Measurements from ENCODE around the gene SPINT1.

SPINT1 gene

GRCh38 chr15:40878785-40879184 lies 34.9 kb downstream of the SPINT1 start:
- ChIA-PET CTCF (interaction anchor here (1.0 to 1.9 kb wide), 4 partner anchors 12 to 21 kb away, joined by 3 to 12 read pairs (median 4); partner anchors contain the start of gene VPS18), POLR2A (interaction anchor here (1.0 kb wide), 1 partner anchor 16 kb away, joined by 3 read pairs; the partner anchor contains the start of gene VPS18)
- TF ChIP-seq SP1 (IDR thresholded peaks at IDR 0.05) (no peak), NFRKB (IDR thresholded peaks at IDR 0.05) (no peak), ZNF384 (IDR thresholded peaks at IDR 0.05) (no peak), HDGF (IDR thresholded peaks at IDR 0.05; ENCODE audit: borderline replicate concordance) (no peak), ELF4 (IDR thresholded peaks at IDR 0.05) (no peak), ARNT (IDR thresholded peaks at IDR 0.05) (no peak), LEF1 (IDR thresholded peaks at IDR 0.05; ENCODE audit: borderline replicate concordance) (no peak), TARDBP (IDR thresholded peaks at IDR 0.05) (no peak), FOXK2 (IDR thresholded peaks at IDR 0.05) (no peak), SUZ12 (IDR thresholded peaks at IDR 0.05) (no peak), FOXM1 (IDR thresholded peaks at IDR 0.05; ENCODE audit: borderline replicate concordance) (no peak), L3MBTL2 (conservative IDR thresholded peaks at IDR 0.05) (no peak), PKNOX1 (IDR thresholded peaks at IDR 0.05) (no peak)
- no peak for DNase-seq (ENCODE audit: extremely low spot score)

GRCh38 chr15:40879609-40880008 lies 35.8 kb downstream of the SPINT1 start:
- TF ChIP-seq ARNT (IDR thresholded peaks at IDR 0.05) (no peak), LEF1 (IDR thresholded peaks at IDR 0.05; ENCODE audit: borderline replicate concordance) (no peak), L3MBTL2 (conservative IDR thresholded peaks at IDR 0.05) (no peak), FOXM1 (IDR thresholded peaks at IDR 0.05; ENCODE audit: borderline replicate concordance) (no peak), ZNF384 (IDR thresholded peaks at IDR 0.05) (no peak), SP1 (IDR thresholded peaks at IDR 0.05) (no peak), BHLHE40 (IDR thresholded peaks at IDR 0.05; ENCODE audit: borderline replicate concordance) (no peak)
- ChIA-PET CTCF (interaction anchor here (1.1 to 1.9 kb wide), 3 partner anchors 11 to 21 kb away, joined by 3 to 12 read pairs (median 4); partner anchors contain the start of gene VPS18), POLR2A (no interaction called here)
- DNase-seq (ENCODE audit: extremely low spot score), result no peak

- POLR2A ChIA-PET, result interaction anchor here (1.2 to 1.4 kb wide), 2 partner anchors 13 to 187 kb away, joined by 3 to 4 read pairs; partner anchors contain the start of genes RAD51 and VPS18
- DNase-seq (ENCODE audit: extremely low spot score), result no peak
- TF ChIP-seq ZNF384 (IDR thresholded peaks at IDR 0.05) (no peak), ARNT (IDR thresholded peaks at IDR 0.05) (no peak)
- CTCF ChIA-PET, result interaction anchor here (0.6 to 1.4 kb wide), 3 partner anchors 11 to 18 kb away, joined by 3 to 6 read pairs (median 4); partner anchors contain the start of gene VPS18
Measured at GRCh38 chr15:40881351-40881750, 37.5 kb downstream of the SPINT1 start.

GRCh38 chr15:40886586-40886985 lies 42.7 kb downstream of the SPINT1 start:
- TF ChIP-seq HDGF (IDR thresholded peaks at IDR 0.05; ENCODE audit: borderline replicate concordance), result no peak
- ChIA-PET CTCF (interaction anchor here (1.1 kb wide), 1 partner anchor 27 kb away, joined by 4 read pairs; no protein-coding TSS in a partner anchor), POLR2A (no interaction called here)
- DNase-seq (ENCODE audit: extremely low spot score), result no peak

GRCh38 chr15:40889112-40889511 lies 45.3 kb downstream of the SPINT1 start:
- ChIA-PET POLR2A (no interaction called here), CTCF (interaction anchor here (0.9 to 1.2 kb wide), 2 partner anchors 16 to 31 kb away, joined by 5 read pairs; no protein-coding TSS in a partner anchor)
- DNase-seq (ENCODE audit: extremely low spot score), result no peak
- TF ChIP-seq SUZ12 (IDR thresholded peaks at IDR 0.05), result no peak
- no peak for TF ChIP-seq ZNF384 (IDR thresholded peaks at IDR 0.05)
- TF ChIP-seq CTBP1 (IDR thresholded peaks at IDR 0.05; ENCODE audit: borderline replicate concordance), result no peak
- TF ChIP-seq HDGF (IDR thresholded peaks at IDR 0.05; ENCODE audit: borderline replicate concordance), result no peak
- TF ChIP-seq ARNT (IDR thresholded peaks at IDR 0.05), result no peak
- TF ChIP-seq SP1 (IDR thresholded peaks at IDR 0.05), result no peak
- TF ChIP-seq FOXM1 (IDR thresholded peaks at IDR 0.05; ENCODE audit: borderline replicate concordance), result no peak

- no peak for DNase-seq (ENCODE audit: extremely low spot score)
- ChIA-PET CTCF (interaction anchor here (0.6 to 3.3 kb wide), 7 partner anchors 13 to 144 kb away, joined by 3 to 65 read pairs (median 6); partner anchors contain the start of gene RHOV), POLR2A (interaction anchor here (1.0 to 2.0 kb wide), 3 partner anchors 18 to 33 kb away, joined by 6 to 10 read pairs (median 9); no protein-coding TSS in a partner anchor)
- TF ChIP-seq NFRKB (IDR thresholded peaks at IDR 0.05), result no peak
- no peak for TF ChIP-seq FOXK2 (IDR thresholded peaks at IDR 0.05)
- no peak for TF ChIP-seq SUZ12 (IDR thresholded peaks at IDR 0.05)
- TF ChIP-seq HDGF (IDR thresholded peaks at IDR 0.05; ENCODE audit: borderline replicate concordance), result no peak
- no peak for TF ChIP-seq L3MBTL2 (conservative IDR thresholded peaks at IDR 0.05)
- TF ChIP-seq ELF4 (IDR thresholded peaks at IDR 0.05), result no peak
- no peak for TF ChIP-seq ARNT (IDR thresholded peaks at IDR 0.05)
- TF ChIP-seq PKNOX1 (IDR thresholded peaks at IDR 0.05), result no peak
- no peak for TF ChIP-seq ZNF384 (IDR thresholded peaks at IDR 0.05)
- no peak for TF ChIP-seq FOXM1 (IDR thresholded peaks at IDR 0.05; ENCODE audit: borderline replicate concordance)
- TF ChIP-seq SP1 (IDR thresholded peaks at IDR 0.05), result no peak
- no peak for TF ChIP-seq LEF1 (IDR thresholded peaks at IDR 0.05; ENCODE audit: borderline replicate concordance)
Measured at GRCh38 chr15:40891138-40891537, 47.3 kb downstream of the SPINT1 start.

GRCh38 chr15:40891810-40892446 lies 48.1 kb downstream of the SPINT1 start:
- ChIA-PET CTCF (interaction anchor here (0.6 to 3.3 kb wide), 17 partner anchors 11 to 372 kb away, joined by 3 to 65 read pairs (median 5); partner anchors contain the start of gene RHOV), POLR2A (interaction anchor here (1.0 to 2.0 kb wide), 3 partner anchors 19 to 34 kb away, joined by 6 to 10 read pairs (median 9); no protein-coding TSS in a partner anchor)
- no peak for TF ChIP-seq PKNOX1 (IDR thresholded peaks at IDR 0.05)
- no peak for TF ChIP-seq FOXA1 (IDR thresholded peaks at IDR 0.05)
- TF ChIP-seq LEF1 (IDR thresholded peaks at IDR 0.05; ENCODE audit: borderline replicate concordance), result no peak
- no peak for TF ChIP-seq ZNF384 (IDR thresholded peaks at IDR 0.05)
- TF ChIP-seq HDGF (IDR thresholded peaks at IDR 0.05; ENCODE audit: borderline replicate concordance), result no peak
- no peak for TF ChIP-seq L3MBTL2 (conservative IDR thresholded peaks at IDR 0.05)
- TF ChIP-seq TARDBP (IDR thresholded peaks at IDR 0.05), result no peak
- no peak for TF ChIP-seq CTBP1 (IDR thresholded peaks at IDR 0.05; ENCODE audit: borderline replicate concordance)
- no peak for TF ChIP-seq ELF4 (IDR thresholded peaks at IDR 0.05)
- no peak for TF ChIP-seq ARNT (IDR thresholded peaks at IDR 0.05)
- no peak for TF ChIP-seq NFRKB (IDR thresholded peaks at IDR 0.05)
- no peak for TF ChIP-seq FOXM1 (IDR thresholded peaks at IDR 0.05; ENCODE audit: borderline replicate concordance)
- no peak for TF ChIP-seq SP1 (IDR thresholded peaks at IDR 0.05)
- no peak for TF ChIP-seq SUZ12 (IDR thresholded peaks at IDR 0.05)
- TF ChIP-seq BHLHE40 (IDR thresholded peaks at IDR 0.05; ENCODE audit: borderline replicate concordance), result no peak
- no peak for TF ChIP-seq FOXK2 (IDR thresholded peaks at IDR 0.05)
- no peak for DNase-seq (ENCODE audit: extremely low spot score)

Data from HEK293T (cell line).